GM19395 (cell line): ENCODE measurements around the gene DPH7.
"Not testable (repeated sequence)": the region's sequence is repeated elsewhere in the genome, so short reads cannot be mapped to it uniquely, and the experiment has no call there.

ENCODE experiments used
- ATAC-seq: cut with Tn5 transposase; IDR thresholded peaks from one replicate; pipeline ENCODE4 v1.9.1; 2021; ENCODE audit warnings: mild to moderate bottlenecking, moderate library complexity; ENCODE audit not compliant: unreplicated experiment

DPH7 gene

GRCh38 chr9:137521405-137521985 lies 57.2 kb downstream of the DPH7 start:
- no peak for ATAC-seq

GRCh38 chr9:137520614-137521404 lies 57.9 kb downstream of the DPH7 start:
- ATAC-seq = no peak

GRCh38 chr9:137519553-137519952 lies 59.2 kb downstream of the DPH7 start:
- ATAC-seq = no peak

DNA sequence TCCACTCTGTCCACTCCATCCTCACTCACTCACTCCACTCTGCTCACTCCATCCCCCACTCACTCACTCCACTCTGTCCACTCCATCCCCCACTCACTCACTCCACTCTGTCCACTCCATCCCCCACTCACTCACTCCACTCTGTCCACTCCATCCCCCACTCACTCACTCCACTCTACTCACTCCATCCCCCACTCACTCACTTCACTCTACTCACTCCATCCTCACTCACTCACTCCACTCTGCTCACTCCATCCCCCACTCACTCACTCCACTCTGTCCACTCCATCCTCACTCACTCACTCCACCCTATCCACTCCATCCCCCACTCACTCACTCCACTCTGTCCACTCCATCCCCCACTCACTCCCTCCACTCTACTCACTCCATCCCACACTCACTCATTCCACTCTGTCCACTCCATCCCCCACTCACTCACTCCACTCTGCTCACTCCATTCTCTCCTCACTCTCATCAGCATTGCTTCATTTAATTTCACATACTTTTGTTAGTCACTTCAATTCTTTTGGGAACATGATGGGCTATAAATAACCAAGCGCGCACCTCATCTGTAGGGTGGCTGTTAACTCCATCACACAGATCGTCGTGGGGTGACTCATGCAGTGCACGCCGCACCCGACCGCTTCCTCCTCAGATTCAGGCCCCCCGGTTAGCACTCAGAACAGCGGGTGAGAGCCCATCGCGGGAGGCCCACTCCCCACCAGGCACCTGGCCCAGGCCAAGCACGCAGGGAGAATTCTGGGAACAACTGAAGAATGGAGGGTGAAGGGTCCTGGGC lies 59.9 kb downstream of the DPH7 start:
- not testable (repeated sequence) for ATAC-seq

DNA sequence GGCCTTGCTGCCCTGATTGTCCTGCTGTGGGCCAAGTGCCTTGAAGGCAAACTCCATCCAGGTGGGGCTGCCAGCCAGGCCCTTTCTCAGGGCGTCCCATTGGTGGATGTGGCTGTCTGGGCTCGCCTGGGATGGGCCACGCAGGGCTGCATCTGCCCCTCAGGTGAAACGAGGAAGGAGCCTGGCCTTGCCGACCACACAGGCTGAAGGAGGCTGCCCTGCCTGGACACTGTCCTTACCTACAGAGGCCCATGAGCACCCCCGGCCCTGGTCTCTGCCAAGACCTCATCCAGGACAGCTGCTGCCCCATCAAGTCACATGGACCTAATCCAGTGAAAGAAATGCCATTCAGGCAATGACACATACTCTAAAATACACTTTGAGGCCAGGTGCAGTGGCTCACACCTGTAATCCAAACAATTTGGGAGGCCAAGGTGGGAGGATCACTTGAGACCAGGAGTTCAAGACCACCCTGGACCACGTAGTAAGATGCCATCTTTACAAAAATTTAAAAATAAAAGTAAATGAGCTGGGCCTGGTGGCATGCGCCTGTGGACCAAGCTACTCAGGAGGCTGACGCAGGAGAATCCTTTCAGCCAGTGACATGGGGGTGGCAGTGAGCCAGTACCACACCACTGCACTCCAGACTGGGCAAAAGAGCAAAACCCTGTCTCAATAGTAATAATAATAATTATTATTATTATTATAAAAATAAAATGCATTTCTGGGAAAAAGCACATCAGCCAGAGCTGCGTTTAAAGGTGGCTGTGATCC lies 62.4 kb downstream of the DPH7 start:
- no peak for ATAC-seq

DNA sequence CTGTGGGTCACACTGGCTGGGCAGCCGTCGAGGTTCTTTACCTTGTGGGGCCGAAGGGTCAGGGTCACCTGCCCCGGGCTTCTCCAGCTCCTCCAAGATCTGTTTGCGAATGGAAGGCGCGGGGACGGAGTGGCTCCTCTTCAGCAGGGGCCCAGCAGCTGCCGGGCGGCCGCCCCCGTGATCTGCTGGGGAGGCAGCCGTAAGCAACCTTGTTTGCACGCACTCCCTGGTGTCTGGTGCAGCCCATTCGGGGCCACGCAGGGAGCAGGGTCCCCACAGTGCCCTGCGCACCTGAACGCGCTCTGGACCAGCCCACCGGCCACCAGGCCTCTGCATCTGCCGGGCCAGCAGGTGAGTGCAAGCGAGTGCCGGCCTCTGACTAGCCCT lies 63.4 kb downstream of the DPH7 start:
- no peak for ATAC-seq

- no peak for ATAC-seq
These were observed 63.9 kb downstream of the DPH7 start for GRCh38 chr9:137514691-137515337.

DNA sequence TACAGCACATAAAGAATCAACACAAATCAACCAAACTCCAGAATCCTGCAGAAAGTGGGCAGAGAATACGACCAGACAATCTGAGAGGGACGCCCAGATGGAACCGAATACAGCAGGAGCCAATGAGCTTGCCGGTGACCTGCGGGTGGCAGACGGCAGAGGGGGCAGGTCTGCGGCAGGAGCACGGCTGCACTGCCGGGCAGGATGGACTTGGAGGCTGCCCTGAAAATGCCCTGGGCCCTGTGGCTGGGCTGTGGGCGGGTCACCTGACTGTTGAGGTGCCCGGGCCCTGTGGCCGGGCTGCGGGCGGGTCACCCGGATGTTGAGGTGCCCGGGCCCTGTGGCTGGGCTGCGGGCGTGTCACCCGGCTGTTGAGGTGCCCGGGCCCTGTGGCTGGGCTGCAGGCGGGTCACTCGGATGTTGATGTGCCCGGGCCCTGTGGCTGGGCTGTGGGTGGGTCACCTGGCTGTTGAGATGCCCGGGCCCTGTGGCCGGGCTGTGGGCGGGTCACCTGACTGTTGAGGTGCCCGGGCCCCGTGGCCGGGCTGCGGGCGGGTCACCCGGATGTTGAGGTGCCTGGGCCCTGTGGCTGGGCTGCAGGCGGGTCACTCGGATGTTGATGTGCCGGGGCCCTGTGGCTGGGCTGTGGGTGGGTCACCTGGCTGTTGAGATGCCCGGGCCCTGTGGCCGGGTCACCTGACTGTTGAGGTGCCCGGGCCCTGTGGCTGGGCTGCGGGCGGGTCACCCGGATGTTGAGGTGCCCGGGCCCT lies 64.7 kb downstream of the DPH7 start:
- ATAC-seq = not testable (repeated sequence)

DNA sequence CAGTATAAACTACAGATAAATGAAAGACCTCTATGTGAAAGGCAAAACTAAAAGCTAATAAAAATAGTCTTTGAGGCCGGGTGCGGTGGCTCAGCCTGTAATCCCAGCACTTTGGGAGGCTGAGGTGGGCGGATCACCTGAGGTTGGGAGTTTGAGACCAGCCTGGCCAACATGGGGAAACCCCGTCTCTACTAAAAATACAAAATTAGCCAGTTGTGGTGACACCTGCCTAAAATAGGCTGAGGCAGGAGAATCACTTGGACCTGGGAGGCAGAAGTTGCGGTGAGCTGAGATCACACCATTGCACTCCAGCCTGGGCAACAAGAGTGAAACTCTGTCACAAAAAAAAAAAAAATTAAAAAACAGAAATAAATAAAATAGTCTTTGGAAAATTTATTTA lies 65.6 kb downstream of the DPH7 start:
- not testable (repeated sequence) for ATAC-seq

DNA sequence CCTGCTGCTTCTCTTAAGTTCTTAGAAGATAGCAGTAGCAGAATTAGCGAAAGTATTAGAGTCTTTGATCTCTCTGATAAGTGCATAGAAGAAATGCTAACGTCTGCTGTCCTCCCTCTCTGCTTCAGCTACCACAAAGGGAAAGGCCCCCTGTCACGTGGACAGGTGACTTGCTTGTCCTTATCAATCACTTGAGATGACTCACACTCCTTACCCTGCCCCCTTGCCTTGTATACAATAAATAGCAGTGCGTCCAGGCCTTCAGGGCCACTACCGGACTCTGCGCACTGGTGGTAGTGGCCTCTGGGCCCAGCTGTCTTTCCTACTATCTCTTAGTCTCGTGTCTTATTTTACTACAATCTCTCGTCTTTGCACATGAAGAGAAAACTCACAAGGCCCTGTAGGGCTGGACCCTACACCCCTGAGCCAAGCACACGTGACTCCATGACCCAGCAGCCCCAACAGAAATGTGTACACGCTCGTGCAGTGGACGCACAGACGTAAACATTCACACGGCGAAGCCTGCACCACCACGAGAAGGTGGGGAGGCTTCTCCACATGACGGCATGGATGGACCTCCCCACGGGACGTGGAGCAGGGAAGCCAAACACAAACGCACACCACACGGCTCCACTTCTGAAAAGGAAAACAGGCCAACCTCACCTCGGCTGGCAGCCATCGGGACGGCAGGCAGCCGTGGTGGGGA lies 66.8 kb downstream of the DPH7 start:
- no peak for ATAC-seq

DNA sequence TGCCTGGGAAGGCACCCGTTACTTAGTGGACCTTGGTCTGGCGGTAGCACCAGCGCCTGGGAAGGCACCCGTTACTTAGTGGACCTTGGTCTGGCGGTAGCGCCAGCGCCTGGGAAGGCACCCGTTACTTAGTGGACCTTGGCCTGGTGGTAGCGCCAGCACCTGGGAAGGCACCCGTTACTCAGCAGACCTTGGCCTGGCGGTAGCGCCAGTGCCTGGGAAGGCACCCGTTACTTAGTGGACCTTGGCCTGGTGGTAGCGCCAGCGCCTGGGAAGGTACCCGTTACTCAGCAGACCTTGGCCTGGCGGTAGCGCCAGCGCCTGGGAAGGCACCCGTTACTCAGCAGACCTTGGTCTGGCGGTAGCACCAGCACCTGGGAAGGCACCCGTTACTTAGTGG lies 67.6 kb downstream of the DPH7 start:
- ATAC-seq = not testable (repeated sequence)

GRCh38 chr9:137509198-137509597 lies 69.5 kb downstream of the DPH7 start:
- ATAC-seq = no peak

GRCh38 chr9:137506702-137507171 lies 72.0 kb downstream of the DPH7 start:
- no peak for ATAC-seq

- no peak for ATAC-seq
These were observed 72.5 kb downstream of the DPH7 start for GRCh38 chr9:137506274-137506673.

- no peak for ATAC-seq
These were observed 73.1 kb downstream of the DPH7 start for GRCh38 chr9:137505421-137506140.
